SK-N-SH (cell line): ENCODE measurements around the gene VMA21. TPM values are rescaled to one million over a fixed set of nuclear protein-coding genes. Genes with fewer than 3 reads are reported as not detected.

Source experiments
- CTCF ChIA-PET: fragments of 300-600, 350-600 bp; formaldehyde crosslinking; extraction: SDS; loops from one replicate; lab custom pipeline; 2021; lab: Yijun Ruan, JAX
- POLR2A ChIA-PET: fragments of 350-600 bp; sonication (Branson Sonifier 250); formaldehyde crosslinking; extraction: SDS; loops from one replicate; lab custom pipeline; 2020; ENCODE audit warnings: antibody characterized with exemption, inconsistent platforms; lab: Yijun Ruan, JAX
- DNase-seq: peaks from one replicate; pipeline ENCODE4 v3.0.0; 2012
- H2AFZ ChIP-seq: fragments of 200-600 bp; sonication (generic); 2 replicates; pipeline ENCODE4 v1.8.1; 2016; ENCODE audit warnings: antibody characterized with exemption, mild to moderate bottlenecking, low read depth
- H3F3A ChIP-seq: fragments of 200-600 bp; sonication (generic); replicated peaks from 2 replicates; pipeline ENCODE3; 2016; ENCODE audit warnings: antibody characterized with exemption, mild to moderate bottlenecking; ENCODE audit not compliant: insufficient read depth
- H3K27ac ChIP-seq, 2 experiments: fragments of 200-500 bp in 1 of 2; fragments of 200-600 bp in 1 of 2; sonication (Bioruptor generic) in 1 of 2; sonication (generic), shearing (Covaris generic) in 1 of 2; 2 replicates each; pipeline versions ENCODE4 v1.5.1 to v1.6.1; 2014 to 2016; ENCODE audit warnings: low read depth in 2 of 2, inconsistent platforms in 1 of 2, low read length in 1 of 2, mild to moderate bottlenecking in 1 of 2, mixed read lengths in 1 of 2
- H3K27me3 ChIP-seq: fragments of 200-600 bp; sonication (generic), shearing (Covaris generic); 2 replicates; pipeline ENCODE4 v1.6.1; 2016; ENCODE audit warnings: mixed run types; ENCODE audit not compliant: insufficient read depth
- H3K36me3 ChIP-seq, 2 experiments: fragments of 200-500 bp in 1 of 2; fragments of 200-600 bp in 1 of 2; sonication (Bioruptor generic) in 1 of 2; sonication (generic) in 1 of 2; replicated peaks in 1 of 2; 2 replicates each; pipeline versions ENCODE3 to v1.5.1; 2014 to 2016; ENCODE audit warnings: low read length in 1 of 2, mild to moderate bottlenecking in 1 of 2; ENCODE audit not compliant: insufficient read depth in 2 of 2, control insufficient read depth in 1 of 2
- H3K4me1 ChIP-seq, 2 experiments: fragments of 200-500 bp in 1 of 2; fragments of 200-600 bp in 1 of 2; sonication (Bioruptor generic) in 1 of 2; sonication (generic), shearing (Covaris generic) in 1 of 2; 2 replicates each; pipeline versions ENCODE4 v1.5.1 to v1.6.1; 2014 to 2016; ENCODE audit warnings: low read depth in 1 of 2, low read length in 1 of 2, mixed run types in 1 of 2; ENCODE audit not compliant: insufficient read depth in 2 of 2, control insufficient read depth in 1 of 2
- H3K4me2 ChIP-seq: fragments of 200-600 bp; sonication (generic), shearing (Covaris generic); 2 replicates; pipeline ENCODE4 v1.6.1; 2017; ENCODE audit warnings: mixed run types
- H3K4me3 ChIP-seq, 2 experiments: fragments of 200-500 bp in 1 of 2; fragments of 200-600 bp in 1 of 2; sonication (Bioruptor generic) in 1 of 2; sonication (generic), shearing (Covaris generic) in 1 of 2; 2 replicates each; pipeline versions ENCODE4 v1.5.1 to v1.8.1; 2014 to 2016; ENCODE audit warnings: low read depth in 2 of 2, inconsistent platforms in 1 of 2, low read length in 1 of 2, mild to moderate bottlenecking in 1 of 2, mixed read lengths in 1 of 2, moderate library complexity in 1 of 2
- H3K79me2 ChIP-seq: fragments of 200-600 bp; sonication (generic); 2 replicates; pipeline ENCODE4 v1.8.1; 2017; ENCODE audit warnings: mild to moderate bottlenecking; ENCODE audit not compliant: insufficient read depth
- H3K9ac ChIP-seq: fragments of 200-600 bp; sonication (generic); 2 replicates; pipeline ENCODE4 v1.6.1; 2017; ENCODE audit warnings: mixed run types
- H3K9me2 ChIP-seq: fragments of 200-600 bp; sonication (generic); 2 replicates; pipeline ENCODE4 v1.6.1; 2017; ENCODE audit warnings: mixed run types
- H3K9me3 ChIP-seq: fragments of 200-600 bp; sonication (generic); 2 replicates; pipeline ENCODE4 v1.6.1; 2017; ENCODE audit warnings: mixed run types, mild to moderate bottlenecking, moderate library complexity
- H4K20me1 ChIP-seq: fragments of 200-600 bp; sonication (generic); 2 replicates; pipeline ENCODE4 v1.6.1; 2017; ENCODE audit warnings: mild to moderate bottlenecking, mixed run types; ENCODE audit not compliant: insufficient read depth
- EZH2phosphoT487 ChIP-seq: fragments of 200-600 bp; sonication (generic); IDR thresholded peaks from 2 replicates; pipeline ENCODE4 v1.6.1; 2017; ENCODE audit warnings: low read depth, mixed run types, mild to moderate bottlenecking, antibody characterized with exemption, moderate library complexity, borderline replicate concordance
- FOSL2 ChIP-seq: IDR thresholded peaks from 2 replicates; pipeline ENCODE4 v1.4.0; 2012; ENCODE audit warnings: low read depth, mild to moderate bottlenecking, moderate library complexity, borderline replicate concordance
- FOXM1 ChIP-seq: IDR thresholded peaks from 2 replicates; pipeline ENCODE4 v1.4.0; 2012; ENCODE audit warnings: low read depth, mild to moderate bottlenecking
- GABPA ChIP-seq: IDR thresholded peaks from 2 replicates; pipeline ENCODE4 v1.4.0; 2012; ENCODE audit warnings: low read depth, mild to moderate bottlenecking
- GATA2 ChIP-seq: sonication (generic); formaldehyde crosslinking; IDR thresholded peaks from 2 replicates; pipeline ENCODE4 v1.5.0; 2020; ENCODE audit warnings: mild to moderate bottlenecking, missing genetic modification reagents
- JUND ChIP-seq: IDR thresholded peaks from 2 replicates; pipeline ENCODE4 v1.4.0; 2012
- MXI1 ChIP-seq: IDR thresholded peaks from 2 replicates; pipeline ENCODE4 v1.6.1; 2012; ENCODE audit warnings: mild to moderate bottlenecking, low read depth, low read length, improper control_type of control experiment
- NFIC ChIP-seq: IDR thresholded peaks from 2 replicates; pipeline ENCODE4 v1.4.0; 2012; ENCODE audit warnings: borderline replicate concordance
- NRF1 ChIP-seq: IDR thresholded peaks from 2 replicates; pipeline ENCODE4 v1.6.1; 2012; ENCODE audit warnings: low read depth, mild to moderate bottlenecking, low read length
- POLR2AphosphoS5 ChIP-seq: IDR thresholded peaks from 2 replicates; pipeline ENCODE4 v1.6.1; 2012; ENCODE audit warnings: low read depth, low read length
- RAD21 ChIP-seq: IDR thresholded peaks from 2 replicates; pipeline ENCODE4 v1.6.1; 2012; ENCODE audit warnings: mild to moderate bottlenecking, low read length
- RCOR1 ChIP-seq: fragments of 150-350 bp; IDR thresholded peaks from 2 replicates; pipeline ENCODE4 v1.6.1; 2017; ENCODE audit warnings: antibody characterized with exemption, low read length
- RFX5 ChIP-seq: IDR thresholded peaks from 2 replicates; pipeline ENCODE4 v1.6.1; 2012; ENCODE audit warnings: mild to moderate bottlenecking, improper control_type of control experiment, low read length
- WGBS: methylation state at CpG from one replicate; pipeline ENCODE4 v1.1.6; 2017; ENCODE audit warnings: low lambda C conversion rate; 5-methylcytosine and 5-hydroxymethylcytosine counted together
- polyA plus RNA-seq, 3 experiments: library from polyadenylated mRNA; depleted of rRNA; stranded (reverse); fragments of >200 nt; gene quantifications; 2 replicates each; pipeline ENCODE4 v1.2.3, GENCODE V29; 2012
- TF ChIP-seq, protein P1 (sequence below): fragments of 150-350 bp; IDR thresholded peaks from 2 replicates; pipeline ENCODE4 v1.6.1; 2017; ENCODE audit warnings: antibody characterized with exemption, low read length, low read depth, borderline replicate concordance
- TF ChIP-seq, protein P2 (sequence below): IDR thresholded peaks from 2 replicates; pipeline ENCODE4 v1.4.0; 2012; ENCODE audit warnings: low read depth

VMA21 gene
- polyA plus RNA-seq, 1 of the 3 experiments (the other 2 are of a cell fraction): 17.0 TPM

DNA sequence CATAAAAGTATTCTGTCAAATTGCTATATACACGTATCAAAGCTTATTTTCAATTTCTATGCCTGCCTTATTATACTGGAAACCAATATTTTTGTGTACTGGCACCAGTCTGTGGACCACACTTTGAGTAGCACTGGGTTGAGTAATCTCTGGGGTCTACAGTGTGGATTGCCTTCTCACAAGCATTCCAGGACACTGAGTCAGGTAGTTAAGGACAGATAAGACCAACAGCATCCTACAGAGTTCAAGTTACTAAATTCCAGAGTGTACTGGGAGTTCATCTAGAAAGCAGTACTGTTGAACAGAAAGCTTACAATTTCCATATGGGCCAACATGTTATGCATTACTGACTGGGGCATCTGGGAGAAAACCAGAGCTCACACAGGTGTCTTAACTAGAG, 61.8 kb downstream of the VMA21 start:
- no peaks in the 10 kb centered on the region for H4K20me1 ChIP-seq
- no peak for DNase-seq
- TF ChIP-seq RCOR1 (no peak), RAD21 (no peak), FOSL2 (no peak), GATA2 (CRISPR knock-in tag) (no peak), FOXM1 (no peak), JUND (no peak), EZH2phosphoT487 (no peak), POLR2AphosphoS5 (no peak), NFIC (no peak), NRF1 (no peak), GABPA (no peak), RFX5 (no peak), MXI1 (no peak)
- TF ChIP-seq, protein P1, sequence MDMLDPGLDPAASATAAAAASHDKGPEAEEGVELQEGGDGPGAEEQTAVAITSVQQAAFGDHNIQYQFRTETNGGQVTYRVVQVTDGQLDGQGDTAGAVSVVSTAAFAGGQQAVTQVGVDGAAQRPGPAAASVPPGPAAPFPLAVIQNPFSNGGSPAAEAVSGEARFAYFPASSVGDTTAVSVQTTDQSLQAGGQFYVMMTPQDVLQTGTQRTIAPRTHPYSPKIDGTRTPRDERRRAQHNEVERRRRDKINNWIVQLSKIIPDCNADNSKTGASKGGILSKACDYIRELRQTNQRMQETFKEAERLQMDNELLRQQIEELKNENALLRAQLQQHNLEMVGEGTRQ: no peak
- TF ChIP-seq, protein P2, sequence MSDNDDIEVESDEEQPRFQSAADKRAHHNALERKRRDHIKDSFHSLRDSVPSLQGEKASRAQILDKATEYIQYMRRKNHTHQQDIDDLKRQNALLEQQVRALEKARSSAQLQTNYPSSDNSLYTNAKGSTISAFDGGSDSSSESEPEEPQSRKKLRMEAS: no peak
- TF ChIP-seq, all 33 proteins: peak for 0
- Histone ChIP-seq H3K27ac (no peak overlapping the region), H3K4me2 (no peak overlapping the region), H3K9me3 (no peaks in the 10 kb centered on the region), H3K4me3 (no peak overlapping the region), H3K79me2 (no peaks in the 10 kb centered on the region), H2AFZ (no peak overlapping the region), H3K9ac (no peak overlapping the region), H3K36me3 (no peaks in the 10 kb centered on the region), H3K9me2 (no peaks in the 10 kb centered on the region), H3F3A (no peaks in the 10 kb centered on the region), H3K27me3 (no peaks in the 10 kb centered on the region), H3K4me1 (no peaks in the 10 kb centered on the region)
- WGBS: 8% methylated on average over 1 of the region's 1 CpG
- POLR2A ChIA-PET: no interaction called here
- CTCF ChIA-PET: no interaction called here

Other genes starting within 250 kb of the VMA21 start
- not detected in 2 replicates for gene GPR50, start 220.6 kb upstream of the VMA21 start, polyA plus RNA-seq (2012; rRNA removed)
- 0.03 and 0.08 TPM in 2 replicates for gene PASD1, start 166.5 kb downstream of the VMA21 start, polyA plus RNA-seq (2012; rRNA removed)